CD14-positive monocyte (primary cell): ENCODE data around the gene GALNT15. TPM values are rescaled to one million over a fixed set of nuclear protein-coding genes. Genes with fewer than 3 reads are reported as not detected.

Experiments
- DNase-seq, 3 donors: peaks; one replicate each; pipeline ENCODE4 v3.0.0-alpha.2; 2011 to 2022
- H2AFZ ChIP-seq: 2 replicates; pipeline ENCODE4 v1.6.0; 2012; ENCODE audit warnings: mild to moderate bottlenecking, low read depth, low read length, inconsistent platforms; ENCODE audit not compliant: insufficient read depth, poor library complexity, severe bottlenecking
- H3K27ac ChIP-seq, 2 donors: 1 replicate in 1 of 2; 2 replicates in 1 of 2; pipeline ENCODE4 v1.5.1; 2012 to 2013; ENCODE audit warnings: low read length in 2 of 2, control low read depth in 1 of 2, inconsistent platforms in 1 of 2, low read depth in 1 of 2, mild to moderate bottlenecking in 1 of 2
- H3K27me3 ChIP-seq, 2 donors: one replicate each; pipeline versions ENCODE4 v1.6.0 to v1.6.1; 2011 to 2013; ENCODE audit warnings: low read length in 2 of 2; ENCODE audit not compliant: control insufficient read depth in 2 of 2, insufficient read depth in 2 of 2
- H3K36me3 ChIP-seq, 2 donors: replicated peaks in 1 of 2; 1 replicate in 1 of 2; 2 replicates in 1 of 2; pipeline versions ENCODE4 v1.5.1 to v1.6.1; 2012 to 2013; ENCODE audit warnings: low read length in 2 of 2, control low read depth in 1 of 2, inconsistent platforms in 1 of 2, mild to moderate bottlenecking in 1 of 2; ENCODE audit not compliant: insufficient read depth in 2 of 2, control insufficient read depth in 1 of 2
- H3K4me1 ChIP-seq, 2 donors: 1 replicate in 1 of 2; 2 replicates in 1 of 2; pipeline versions ENCODE4 v1.5.1 to v1.6.1; 2012 to 2013; ENCODE audit warnings: low read length in 2 of 2, control low read depth in 1 of 2, inconsistent platforms in 1 of 2, mild to moderate bottlenecking in 1 of 2, moderate library complexity in 1 of 2; ENCODE audit not compliant: insufficient read depth in 2 of 2, control insufficient read depth in 1 of 2
- H3K4me2 ChIP-seq: replicated peaks from 2 replicates; pipeline ENCODE3; 2012; ENCODE audit warnings: low read length, moderate library complexity, mild to moderate bottlenecking; ENCODE audit not compliant: poor library complexity, severe bottlenecking; ENCODE audit errors: extremely low read depth
- H3K4me3 ChIP-seq, 3 experiments: fragments of 200-600 bp in 1 of 3; sonication (generic) in 1 of 3; replicated peaks in 1 of 3; 1 replicate in 2 of 3; 2 replicates in 1 of 3; pipeline ENCODE4 v1.5.1; 2011 to 2013; ENCODE audit warnings: low read length in 3 of 3, mild to moderate bottlenecking in 3 of 3, control low read depth in 2 of 3, low read depth in 2 of 3, inconsistent platforms in 1 of 3, moderate library complexity in 1 of 3
- H3K79me2 ChIP-seq: 2 replicates; pipeline ENCODE4 v1.6.0; 2012; ENCODE audit warnings: mild to moderate bottlenecking, control low read depth, inconsistent platforms, low read length, moderate library complexity; ENCODE audit not compliant: insufficient read depth
- H3K9ac ChIP-seq: 2 replicates; pipeline ENCODE4 v1.6.0; 2017; ENCODE audit warnings: low read length, mild to moderate bottlenecking; ENCODE audit not compliant: insufficient read depth, poor library complexity, severe bottlenecking
- H3K9me3 ChIP-seq, 2 donors: replicated peaks in 1 of 2; 1 replicate in 1 of 2; 2 replicates in 1 of 2; pipeline versions ENCODE4 v1.5.1 to v1.6.1; 2012 to 2013; ENCODE audit warnings: low read length in 2 of 2, control low read depth in 1 of 2; ENCODE audit not compliant: control insufficient read depth in 1 of 2, insufficient read depth in 1 of 2
- H4K20me1 ChIP-seq: 2 replicates; pipeline ENCODE4 v1.6.0; 2012; ENCODE audit warnings: mild to moderate bottlenecking, low read length, control low read depth, moderate library complexity; ENCODE audit not compliant: insufficient read depth
- H3K27ac Mint-ChIP-seq, 7 donors: one replicate each; pipeline ENCODE4 v1.8.0; 2020; ENCODE audit warnings: mild to moderate bottlenecking in 7 of 7, mixed read lengths in 7 of 7, moderate library complexity in 6 of 7, inconsistent platforms in 2 of 7
- H3K27me3 Mint-ChIP-seq, 3 donors: one replicate each; pipeline ENCODE4 v1.8.0; 2021 to 2022; ENCODE audit warnings: low read depth in 3 of 3, mild to moderate bottlenecking in 3 of 3, mixed read lengths in 3 of 3, moderate library complexity in 3 of 3, inconsistent platforms in 1 of 3
- H3K36me3 Mint-ChIP-seq, 2 donors: one replicate each; pipeline ENCODE4 v1.8.0; 2020; ENCODE audit warnings: mixed read lengths in 2 of 2, inconsistent platforms in 1 of 2, mild to moderate bottlenecking in 1 of 2
- H3K4me1 Mint-ChIP-seq: one replicate; pipeline ENCODE4 v1.8.0; 2020; ENCODE audit warnings: mild to moderate bottlenecking, mixed read lengths
- H3K4me3 Mint-ChIP-seq, 2 donors: one replicate each; pipeline ENCODE4 v1.8.0; 2020; ENCODE audit warnings: mild to moderate bottlenecking in 2 of 2, mixed read lengths in 2 of 2, moderate library complexity in 1 of 2
- H3K9me3 Mint-ChIP-seq, 7 donors: one replicate each; pipeline ENCODE4 v1.8.0; 2020 to 2022; ENCODE audit warnings: mixed read lengths in 7 of 7, mild to moderate bottlenecking in 6 of 7, moderate library complexity in 6 of 7, inconsistent platforms in 2 of 7
- CTCF ChIP-seq: fragments of 200-600 bp; IDR thresholded peaks from one replicate; pipeline ENCODE4 v1.8.0; 2022; ENCODE audit warnings: antibody characterized with exemption, mild to moderate bottlenecking
- WGBS: methylation state at CpG from one replicate; pipeline ENCODE4 v1.1.5; 2013; ENCODE audit warnings: missing lambda C conversion rate; ENCODE audit not compliant: insufficient coverage; 5-methylcytosine and 5-hydroxymethylcytosine counted together
- intact Hi-C, 2 donors: fragments of 100-400 bp; cut with micrococcal nuclease; formaldehyde crosslinking; loops; one replicate each; pipeline versions ENCODE4 v1.15.0 to v1.15.1; 2023
- polyA plus RNA-seq, 3 donors: library from polyadenylated mRNA; depleted of rRNA in 1 of 3; unstranded in 2 of 3; stranded (reverse) in 1 of 3; fragments of 300-500 nt in 2 of 3; fragments of >200 nt in 1 of 3; fragmentation: Illumina TruSeq in 2 of 3; gene quantifications; 1 replicate in 2 of 3; 2 replicates in 1 of 3; pipeline ENCODE4 v1.2.3, GENCODE V29; 2012 to 2021

The GALNT15 gene
- polyA plus RNA-seq, 3 donors = not detected

- Histone ChIP-seq H3K27me3 (no peaks in the 10 kb centered on the region), H3K27ac (no peak overlapping the region), H3K79me2 (no peaks in the 10 kb centered on the region), H2AFZ (no peak overlapping the region), H3K4me1 (no peaks in the 10 kb centered on the region), H3K36me3 (no peaks in the 10 kb centered on the region), H3K4me2 (no peak overlapping the region), H3K9ac (no peak overlapping the region), H4K20me1 (no peaks in the 10 kb centered on the region), H3K4me3 (no peak overlapping the region), H3K9me3 (no peaks in the 10 kb centered on the region)
- Mint-ChIP-seq H3K4me1 (no peaks in the 10 kb centered on the region), H3K36me3 (no peaks in the 10 kb centered on the region), H3K4me3 (no peak overlapping the region), H3K27ac (no peak overlapping the region), H3K9me3 (no peaks in the 10 kb centered on the region), H3K27me3 (peaks cover 0 to 9% (median 7%) of the 10 kb centered on the region in 3 donors)
- DNase-seq = no peak
- no peak for TF ChIP-seq CTCF
- intact Hi-C loops = no loop called here
- 100% methylated on average over 1 of the region's 2 CpGs for WGBS
Observed at GRCh38 chr3:16199769-16200168, 25.3 kb downstream of the GALNT15 start.

GRCh38 chr3:16200411-16200810, 25.9 kb downstream of the GALNT15 start:
- Histone ChIP-seq H3K9ac (no peak overlapping the region), H3K9me3 (no peaks in the 10 kb centered on the region), H4K20me1 (no peaks in the 10 kb centered on the region), H3K4me2 (no peak overlapping the region), H3K36me3 (no peaks in the 10 kb centered on the region), H3K27ac (no peak overlapping the region), H3K4me1 (no peaks in the 10 kb centered on the region), H2AFZ (no peak overlapping the region), H3K4me3 (no peak overlapping the region), H3K27me3 (no peaks in the 10 kb centered on the region), H3K79me2 (no peaks in the 10 kb centered on the region)
- no peak for DNase-seq
- no peaks in the 10 kb centered on the region for H3K4me1 Mint-ChIP-seq
- intact Hi-C loops = no loop called here
- H3K36me3 Mint-ChIP-seq = no peaks in the 10 kb centered on the region
- no peak overlapping the region for H3K27ac Mint-ChIP-seq
- TF ChIP-seq CTCF = no peak
- 97% methylated on average over 6 of the region's 8 CpGs for WGBS
- peaks cover 0 to 9% (median 7%) of the 10 kb centered on the region in 3 donors for H3K27me3 Mint-ChIP-seq
- H3K9me3 Mint-ChIP-seq = no peaks in the 10 kb centered on the region
- no peak overlapping the region for H3K4me3 Mint-ChIP-seq
